OCI-LY7 (cell line): ENCODE results near the gene SFT2D2.

Source experiments
- CTCF ChIP-seq: fragments of 200-600 bp; sonication (generic); conservative IDR thresholded peaks from 2 replicates; pipeline ENCODE4 v1.5.1; 2014; ENCODE audit warnings: mild to moderate bottlenecking, antibody characterized with exemption, low read length, moderate library complexity, mixed read lengths
- EZH2phosphoT487 ChIP-seq: fragments of 200-600 bp; sonication (generic); IDR thresholded peaks from 2 replicates; pipeline ENCODE4 v1.6.1; 2018; ENCODE audit warnings: low read depth, borderline replicate concordance, mild to moderate bottlenecking, mixed run types, antibody characterized with exemption, low read length, moderate library complexity, mixed read lengths

- TF ChIP-seq CTCF (no peak), EZH2phosphoT487 (no peak)
These were observed 5.3 kb upstream of the SFT2D2 start for GRCh38 chr1:168220470-168220871.
